ENCODE measurements around the gene DNAH3. TPM values are rescaled to one million over a fixed set of nuclear protein-coding genes. Genes with fewer than 3 reads are reported as not detected.

DNAH3 gene
- total and polyA plus RNA-seq, 2 experiments from 2014 or later: 0.70 to 1.3 TPM

DNA sequence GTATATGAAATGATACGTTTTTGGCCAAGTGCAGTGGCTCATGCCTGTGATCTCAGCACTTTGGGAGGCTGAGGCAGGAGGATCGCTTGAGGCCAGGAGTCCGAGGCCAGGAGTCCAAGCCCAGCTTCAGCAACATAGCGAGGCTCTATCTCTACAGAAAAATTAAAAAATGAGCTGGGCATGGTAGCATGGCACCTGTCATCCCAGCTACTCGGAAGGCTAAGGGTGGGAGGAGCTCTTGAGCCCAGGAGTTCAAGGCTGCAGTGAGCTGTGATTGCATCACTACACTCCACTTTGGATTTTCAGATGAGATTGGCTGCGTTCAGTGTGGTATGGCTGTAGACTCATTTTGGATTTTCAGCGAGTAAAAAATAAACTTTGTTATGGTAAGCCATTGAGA, 112.4 kb downstream of the DNAH3 start (continued):
- TF ChIP-seq, protein P1, sequence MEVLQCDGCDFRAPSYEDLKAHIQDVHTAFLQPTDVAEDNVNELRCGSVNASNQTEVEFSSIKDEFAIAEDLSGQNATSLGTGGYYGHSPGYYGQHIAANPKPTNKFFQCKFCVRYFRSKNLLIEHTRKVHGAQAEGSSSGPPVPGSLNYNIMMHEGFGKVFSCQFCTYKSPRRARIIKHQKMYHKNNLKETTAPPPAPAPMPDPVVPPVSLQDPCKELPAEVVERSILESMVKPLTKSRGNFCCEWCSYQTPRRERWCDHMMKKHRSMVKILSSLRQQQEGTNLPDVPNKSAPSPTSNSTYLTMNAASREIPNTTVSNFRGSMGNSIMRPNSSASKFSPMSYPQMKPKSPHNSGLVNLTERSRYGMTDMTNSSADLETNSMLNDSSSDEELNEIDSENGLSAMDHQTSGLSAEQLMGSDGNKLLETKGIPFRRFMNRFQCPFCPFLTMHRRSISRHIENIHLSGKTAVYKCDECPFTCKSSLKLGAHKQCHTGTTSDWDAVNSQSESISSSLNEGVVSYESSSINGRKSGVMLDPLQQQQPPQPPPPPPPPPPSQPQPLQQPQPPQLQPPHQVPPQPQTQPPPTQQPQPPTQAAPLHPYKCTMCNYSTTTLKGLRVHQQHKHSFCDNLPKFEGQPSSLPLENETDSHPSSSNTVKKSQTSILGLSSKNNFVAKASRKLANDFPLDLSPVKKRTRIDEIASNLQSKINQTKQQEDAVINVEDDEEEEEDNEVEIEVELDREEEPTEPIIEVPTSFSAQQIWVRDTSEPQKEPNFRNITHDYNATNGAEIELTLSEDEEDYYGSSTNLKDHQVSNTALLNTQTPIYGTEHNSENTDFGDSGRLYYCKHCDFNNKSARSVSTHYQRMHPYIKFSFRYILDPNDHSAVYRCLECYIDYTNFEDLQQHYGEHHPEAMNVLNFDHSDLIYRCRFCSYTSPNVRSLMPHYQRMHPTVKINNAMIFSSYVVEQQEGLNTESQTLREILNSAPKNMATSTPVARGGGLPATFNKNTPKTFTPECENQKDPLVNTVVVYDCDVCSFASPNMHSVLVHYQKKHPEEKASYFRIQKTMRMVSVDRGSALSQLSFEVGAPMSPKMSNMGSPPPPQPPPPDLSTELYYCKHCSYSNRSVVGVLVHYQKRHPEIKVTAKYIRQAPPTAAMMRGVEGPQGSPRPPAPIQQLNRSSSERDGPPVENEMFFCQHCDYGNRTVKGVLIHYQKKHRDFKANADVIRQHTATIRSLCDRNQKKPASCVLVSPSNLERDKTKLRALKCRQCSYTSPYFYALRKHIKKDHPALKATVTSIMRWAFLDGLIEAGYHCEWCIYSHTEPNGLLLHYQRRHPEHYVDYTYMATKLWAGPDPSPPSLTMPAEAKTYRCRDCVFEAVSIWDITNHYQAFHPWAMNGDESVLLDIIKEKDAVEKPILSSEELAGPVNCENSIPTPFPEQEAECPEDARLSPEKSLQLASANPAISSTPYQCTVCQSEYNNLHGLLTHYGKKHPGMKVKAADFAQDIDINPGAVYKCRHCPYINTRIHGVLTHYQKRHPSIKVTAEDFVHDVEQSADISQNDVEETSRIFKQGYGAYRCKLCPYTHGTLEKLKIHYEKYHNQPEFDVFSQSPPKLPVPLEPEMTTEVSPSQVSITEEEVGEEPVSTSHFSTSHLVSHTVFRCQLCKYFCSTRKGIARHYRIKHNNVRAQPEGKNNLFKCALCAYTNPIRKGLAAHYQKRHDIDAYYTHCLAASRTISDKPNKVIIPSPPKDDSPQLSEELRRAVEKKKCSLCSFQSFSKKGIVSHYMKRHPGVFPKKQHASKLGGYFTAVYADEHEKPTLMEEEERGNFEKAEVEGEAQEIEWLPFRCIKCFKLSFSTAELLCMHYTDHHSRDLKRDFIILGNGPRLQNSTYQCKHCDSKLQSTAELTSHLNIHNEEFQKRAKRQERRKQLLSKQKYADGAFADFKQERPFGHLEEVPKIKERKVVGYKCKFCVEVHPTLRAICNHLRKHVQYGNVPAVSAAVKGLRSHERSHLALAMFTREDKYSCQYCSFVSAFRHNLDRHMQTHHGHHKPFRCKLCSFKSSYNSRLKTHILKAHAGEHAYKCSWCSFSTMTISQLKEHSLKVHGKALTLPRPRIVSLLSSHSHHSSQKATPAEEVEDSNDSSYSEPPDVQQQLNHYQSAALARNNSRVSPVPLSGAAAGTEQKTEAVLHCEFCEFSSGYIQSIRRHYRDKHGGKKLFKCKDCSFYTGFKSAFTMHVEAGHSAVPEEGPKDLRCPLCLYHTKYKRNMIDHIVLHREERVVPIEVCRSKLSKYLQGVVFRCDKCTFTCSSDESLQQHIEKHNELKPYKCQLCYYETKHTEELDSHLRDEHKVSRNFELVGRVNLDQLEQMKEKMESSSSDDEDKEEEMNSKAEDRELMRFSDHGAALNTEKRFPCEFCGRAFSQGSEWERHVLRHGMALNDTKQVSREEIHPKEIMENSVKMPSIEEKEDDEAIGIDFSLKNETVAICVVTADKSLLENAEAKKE (CRISPR knock-in tag; IDR thresholded peaks at IDR 0.05): no peak
- TF ChIP-seq POLR2AphosphoS5 (IDR thresholded peaks at IDR 0.05; ENCODE audit: low read depth): no peak
- TF ChIP-seq STAT1 (IDR thresholded peaks at IDR 0.05; ENCODE audit: unreplicated experiment): no peak
- TF ChIP-seq, protein P2, sequence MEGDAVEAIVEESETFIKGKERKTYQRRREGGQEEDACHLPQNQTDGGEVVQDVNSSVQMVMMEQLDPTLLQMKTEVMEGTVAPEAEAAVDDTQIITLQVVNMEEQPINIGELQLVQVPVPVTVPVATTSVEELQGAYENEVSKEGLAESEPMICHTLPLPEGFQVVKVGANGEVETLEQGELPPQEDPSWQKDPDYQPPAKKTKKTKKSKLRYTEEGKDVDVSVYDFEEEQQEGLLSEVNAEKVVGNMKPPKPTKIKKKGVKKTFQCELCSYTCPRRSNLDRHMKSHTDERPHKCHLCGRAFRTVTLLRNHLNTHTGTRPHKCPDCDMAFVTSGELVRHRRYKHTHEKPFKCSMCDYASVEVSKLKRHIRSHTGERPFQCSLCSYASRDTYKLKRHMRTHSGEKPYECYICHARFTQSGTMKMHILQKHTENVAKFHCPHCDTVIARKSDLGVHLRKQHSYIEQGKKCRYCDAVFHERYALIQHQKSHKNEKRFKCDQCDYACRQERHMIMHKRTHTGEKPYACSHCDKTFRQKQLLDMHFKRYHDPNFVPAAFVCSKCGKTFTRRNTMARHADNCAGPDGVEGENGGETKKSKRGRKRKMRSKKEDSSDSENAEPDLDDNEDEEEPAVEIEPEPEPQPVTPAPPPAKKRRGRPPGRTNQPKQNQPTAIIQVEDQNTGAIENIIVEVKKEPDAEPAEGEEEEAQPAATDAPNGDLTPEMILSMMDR (conservative IDR thresholded peaks at IDR 0.05; ENCODE audit: low read depth in 2 of 2): no peak
- TF ChIP-seq JUNB (IDR thresholded peaks at IDR 0.05; ENCODE audit: unreplicated experiment): no peak
- no peak for TF ChIP-seq CREB1 (CRISPR knock-in tag; IDR thresholded peaks at IDR 0.05; ENCODE audit: low read depth)
- no peak for TF ChIP-seq ZNF114 (CRISPR knock-in tag; IDR thresholded peaks at IDR 0.05)
- no peak for TF ChIP-seq EZH2 (IDR thresholded peaks at IDR 0.05; ENCODE audit: low read depth, unreplicated experiment)
- TF ChIP-seq, protein P3, sequence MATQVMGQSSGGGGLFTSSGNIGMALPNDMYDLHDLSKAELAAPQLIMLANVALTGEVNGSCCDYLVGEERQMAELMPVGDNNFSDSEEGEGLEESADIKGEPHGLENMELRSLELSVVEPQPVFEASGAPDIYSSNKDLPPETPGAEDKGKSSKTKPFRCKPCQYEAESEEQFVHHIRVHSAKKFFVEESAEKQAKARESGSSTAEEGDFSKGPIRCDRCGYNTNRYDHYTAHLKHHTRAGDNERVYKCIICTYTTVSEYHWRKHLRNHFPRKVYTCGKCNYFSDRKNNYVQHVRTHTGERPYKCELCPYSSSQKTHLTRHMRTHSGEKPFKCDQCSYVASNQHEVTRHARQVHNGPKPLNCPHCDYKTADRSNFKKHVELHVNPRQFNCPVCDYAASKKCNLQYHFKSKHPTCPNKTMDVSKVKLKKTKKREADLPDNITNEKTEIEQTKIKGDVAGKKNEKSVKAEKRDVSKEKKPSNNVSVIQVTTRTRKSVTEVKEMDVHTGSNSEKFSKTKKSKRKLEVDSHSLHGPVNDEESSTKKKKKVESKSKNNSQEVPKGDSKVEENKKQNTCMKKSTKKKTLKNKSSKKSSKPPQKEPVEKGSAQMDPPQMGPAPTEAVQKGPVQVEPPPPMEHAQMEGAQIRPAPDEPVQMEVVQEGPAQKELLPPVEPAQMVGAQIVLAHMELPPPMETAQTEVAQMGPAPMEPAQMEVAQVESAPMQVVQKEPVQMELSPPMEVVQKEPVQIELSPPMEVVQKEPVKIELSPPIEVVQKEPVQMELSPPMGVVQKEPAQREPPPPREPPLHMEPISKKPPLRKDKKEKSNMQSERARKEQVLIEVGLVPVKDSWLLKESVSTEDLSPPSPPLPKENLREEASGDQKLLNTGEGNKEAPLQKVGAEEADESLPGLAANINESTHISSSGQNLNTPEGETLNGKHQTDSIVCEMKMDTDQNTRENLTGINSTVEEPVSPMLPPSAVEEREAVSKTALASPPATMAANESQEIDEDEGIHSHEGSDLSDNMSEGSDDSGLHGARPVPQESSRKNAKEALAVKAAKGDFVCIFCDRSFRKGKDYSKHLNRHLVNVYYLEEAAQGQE (IDR thresholded peaks at IDR 0.05; ENCODE audit: unreplicated experiment): no peak

Measured in GM23338 (cell line).